C4-2B (cell line): ENCODE measurements around the gene ZBTB16.

Source experiments
- ZFX ChIP-seq: fragments of 450-650 bp; IDR thresholded peaks from 2 replicates; pipeline ENCODE4 v1.6.1; 2017
- TF ChIP-seq, protein P1 (sequence below): fragments of 450-650 bp; conservative IDR thresholded peaks from 2 replicates; pipeline ENCODE4 v1.5.1; 2017; ENCODE audit warnings: mild to moderate bottlenecking

DNA sequence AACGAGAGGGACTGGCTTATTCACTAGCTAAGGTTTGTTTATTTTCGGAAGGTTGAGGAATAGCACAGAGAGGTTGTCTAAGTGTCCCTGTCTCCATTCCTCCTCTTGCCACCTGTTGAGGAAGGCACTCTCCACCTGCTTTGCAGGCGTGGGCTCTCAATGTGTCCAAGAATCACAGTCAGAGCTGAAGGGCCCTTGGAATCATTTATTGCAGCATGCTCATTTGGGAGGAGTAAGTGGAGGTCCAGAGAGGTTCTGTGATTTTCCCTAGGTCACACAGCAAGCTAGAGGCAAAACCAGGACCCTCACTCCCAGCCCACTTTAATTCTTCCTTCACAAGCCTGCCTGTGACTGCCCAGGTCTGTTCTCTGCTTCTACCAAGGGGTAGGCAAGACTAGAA lies 21.3 kb downstream of the ZBTB16 start:
- TF ChIP-seq, protein P1, sequence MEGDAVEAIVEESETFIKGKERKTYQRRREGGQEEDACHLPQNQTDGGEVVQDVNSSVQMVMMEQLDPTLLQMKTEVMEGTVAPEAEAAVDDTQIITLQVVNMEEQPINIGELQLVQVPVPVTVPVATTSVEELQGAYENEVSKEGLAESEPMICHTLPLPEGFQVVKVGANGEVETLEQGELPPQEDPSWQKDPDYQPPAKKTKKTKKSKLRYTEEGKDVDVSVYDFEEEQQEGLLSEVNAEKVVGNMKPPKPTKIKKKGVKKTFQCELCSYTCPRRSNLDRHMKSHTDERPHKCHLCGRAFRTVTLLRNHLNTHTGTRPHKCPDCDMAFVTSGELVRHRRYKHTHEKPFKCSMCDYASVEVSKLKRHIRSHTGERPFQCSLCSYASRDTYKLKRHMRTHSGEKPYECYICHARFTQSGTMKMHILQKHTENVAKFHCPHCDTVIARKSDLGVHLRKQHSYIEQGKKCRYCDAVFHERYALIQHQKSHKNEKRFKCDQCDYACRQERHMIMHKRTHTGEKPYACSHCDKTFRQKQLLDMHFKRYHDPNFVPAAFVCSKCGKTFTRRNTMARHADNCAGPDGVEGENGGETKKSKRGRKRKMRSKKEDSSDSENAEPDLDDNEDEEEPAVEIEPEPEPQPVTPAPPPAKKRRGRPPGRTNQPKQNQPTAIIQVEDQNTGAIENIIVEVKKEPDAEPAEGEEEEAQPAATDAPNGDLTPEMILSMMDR, result no peak
- TF ChIP-seq ZFX, result no peak
